Measurements from ENCODE around the gene PLA2G6. TPM values are rescaled to one million over a fixed set of nuclear protein-coding genes. Genes with fewer than 3 reads are reported as not detected.
"Not testable (repeated sequence)": the region's sequence is repeated elsewhere in the genome, so short reads cannot be mapped to it uniquely, and the experiment has no call there.

The PLA2G6 gene
- total RNA-seq, 4 donors from 2014 or later, result 30.7 to 327 (median 72.3) TPM

DNA sequence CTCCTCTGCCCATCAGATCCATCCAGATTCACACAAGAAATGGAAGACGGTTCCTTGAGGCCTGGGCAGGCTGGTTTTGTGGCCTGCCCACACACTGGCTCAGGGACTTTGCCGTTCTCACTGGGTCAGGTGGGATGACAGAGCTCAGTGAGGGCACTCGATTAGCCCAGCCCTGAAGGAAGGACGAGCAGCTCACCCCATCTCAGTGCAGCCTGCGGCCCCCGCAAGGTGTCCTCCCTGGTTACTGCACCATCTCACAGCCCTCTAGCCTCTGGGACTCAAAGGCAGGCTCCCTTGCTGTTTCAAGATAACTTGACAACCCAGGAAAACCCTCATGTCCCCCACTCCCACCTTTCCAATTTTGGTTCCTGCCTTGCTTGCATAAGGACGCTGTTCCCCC, 101.8 kb downstream of the PLA2G6 start:
- no peak overlapping the region for H3K4me3 ChIP-seq
- intact Hi-C loops (cut with DNase I; ENCODE audit: low total_unique reads), result no loop called here
- in situ Hi-C loops (cut with MboI; ENCODE audit: low pct_ligation_motif_present in 1 of 4, low pct_unique_long_range_greater_than_20kb in 1 of 4, low sequenced_read_pairs in 3 of 4), result no loop called here
- WGBS, 2 donors (ENCODE audit: low coverage in 1 of 2), result 83 to 92% methylated on average over 1 to 7 of the region's 7 CpGs
- peaks cover 0 to 5% (median 0%) of the 10 kb centered on the region in 4 donors for H3K36me3 ChIP-seq
- H3K9me3 ChIP-seq, result no peaks in the 10 kb centered on the region
- no peak for DNase-seq
- H3K4me1 ChIP-seq, result peaks cover 4 to 22% (median 21%) of the 10 kb centered on the region in 4 donors
- peaks cover 27% of the 10 kb centered on the region for H3K27me3 ChIP-seq
- no peak overlapping the region for H3K27ac ChIP-seq
- TF ChIP-seq, protein P1, sequence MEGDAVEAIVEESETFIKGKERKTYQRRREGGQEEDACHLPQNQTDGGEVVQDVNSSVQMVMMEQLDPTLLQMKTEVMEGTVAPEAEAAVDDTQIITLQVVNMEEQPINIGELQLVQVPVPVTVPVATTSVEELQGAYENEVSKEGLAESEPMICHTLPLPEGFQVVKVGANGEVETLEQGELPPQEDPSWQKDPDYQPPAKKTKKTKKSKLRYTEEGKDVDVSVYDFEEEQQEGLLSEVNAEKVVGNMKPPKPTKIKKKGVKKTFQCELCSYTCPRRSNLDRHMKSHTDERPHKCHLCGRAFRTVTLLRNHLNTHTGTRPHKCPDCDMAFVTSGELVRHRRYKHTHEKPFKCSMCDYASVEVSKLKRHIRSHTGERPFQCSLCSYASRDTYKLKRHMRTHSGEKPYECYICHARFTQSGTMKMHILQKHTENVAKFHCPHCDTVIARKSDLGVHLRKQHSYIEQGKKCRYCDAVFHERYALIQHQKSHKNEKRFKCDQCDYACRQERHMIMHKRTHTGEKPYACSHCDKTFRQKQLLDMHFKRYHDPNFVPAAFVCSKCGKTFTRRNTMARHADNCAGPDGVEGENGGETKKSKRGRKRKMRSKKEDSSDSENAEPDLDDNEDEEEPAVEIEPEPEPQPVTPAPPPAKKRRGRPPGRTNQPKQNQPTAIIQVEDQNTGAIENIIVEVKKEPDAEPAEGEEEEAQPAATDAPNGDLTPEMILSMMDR (IDR thresholded peaks at IDR 0.05), result no peak
- TF ChIP-seq EP300 (IDR thresholded peaks at IDR 0.05; ENCODE audit: low read depth) (no peak), POLR2A (IDR thresholded peaks at IDR 0.05) (no peak), POLR2AphosphoS5 (IDR thresholded peaks at IDR 0.05) (no peak)

DNA sequence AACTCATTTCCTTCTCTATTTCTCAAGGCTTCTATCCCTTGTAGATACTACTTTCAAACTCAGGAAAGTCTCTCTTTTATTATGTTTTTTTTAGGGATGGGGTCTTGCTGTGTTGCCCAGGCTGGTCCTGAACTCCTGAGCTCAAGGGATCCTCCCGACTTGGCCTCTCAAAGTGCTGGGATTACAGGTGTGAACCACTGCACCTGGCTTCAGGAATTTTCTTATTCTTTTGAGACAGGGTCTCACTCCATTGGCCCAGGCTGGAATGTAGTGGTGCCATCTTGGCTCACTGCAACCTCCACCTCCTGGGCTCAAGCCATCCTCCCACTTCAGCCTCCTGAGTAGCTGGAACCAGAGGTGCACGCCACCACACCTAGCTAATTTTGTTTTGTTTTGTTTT, 102.4 kb downstream of the PLA2G6 start:
- WGBS, 2 donors (ENCODE audit: low coverage in 1 of 2), result 91 to 100% methylated on average over 1 to 2 of the region's 2 CpGs
- Histone ChIP-seq H3K4me1 (peaks cover 4 to 22% (median 21%) of the 10 kb centered on the region in 4 donors), H3K27me3 (peaks cover 27% of the 10 kb centered on the region), H3K36me3 (peaks cover 0 to 11% (median 0%) of the 10 kb centered on the region in 4 donors)
- in situ Hi-C loops (cut with MboI; ENCODE audit: low pct_ligation_motif_present in 1 of 4, low pct_unique_long_range_greater_than_20kb in 1 of 4, low sequenced_read_pairs in 3 of 4); H3K4me3 ChIP-seq; DNase-seq; H3K27ac ChIP-seq; intact Hi-C loops (cut with DNase I; ENCODE audit: low total_unique reads); H3K9me3 ChIP-seq: not testable (repeated sequence)

DNA sequence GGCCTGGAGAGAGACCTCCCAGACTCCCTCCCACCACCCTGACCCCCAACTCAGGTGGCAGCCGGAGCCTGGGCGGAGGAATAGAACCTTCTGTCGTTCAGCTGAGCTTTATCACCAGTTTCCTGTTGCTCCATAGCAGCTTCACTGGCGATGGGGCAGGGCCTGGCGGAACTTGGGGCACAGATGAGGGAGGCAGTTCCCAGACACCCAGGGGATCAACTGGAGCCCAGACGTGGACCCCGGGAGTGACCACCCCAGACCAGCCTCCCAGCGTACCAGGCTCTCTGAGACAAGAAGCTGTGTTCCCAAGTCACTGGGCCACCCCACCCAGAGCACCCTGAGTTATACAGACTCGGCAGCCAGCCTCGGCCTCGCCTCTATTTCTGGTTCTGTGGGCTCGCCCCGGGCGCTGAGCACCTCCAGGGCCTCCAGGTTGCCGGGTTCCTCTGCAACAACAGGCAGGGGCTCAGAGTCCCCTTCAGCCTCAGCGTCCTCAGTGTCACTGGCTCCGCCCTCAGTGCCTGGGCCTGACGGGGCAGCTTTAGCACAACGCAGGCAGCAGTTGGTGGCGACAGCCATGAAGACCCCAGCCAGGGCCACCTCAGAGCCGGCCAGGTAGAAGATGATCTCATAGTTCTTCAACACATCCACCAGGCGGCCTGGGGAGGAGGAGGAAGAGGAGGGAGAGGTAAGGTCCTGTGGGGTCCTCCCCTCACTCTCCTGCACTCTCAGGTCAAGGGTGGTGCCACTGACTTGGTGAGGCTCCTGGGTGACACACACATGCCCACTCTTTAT, 103.4 kb downstream of the PLA2G6 start:
- WGBS, 2 donors (ENCODE audit: low coverage in 1 of 2), result 76% methylated on average over 22 of the region's 22 CpGs; no CpG with 5 or more reads in 1 of the 2 donors

DNA sequence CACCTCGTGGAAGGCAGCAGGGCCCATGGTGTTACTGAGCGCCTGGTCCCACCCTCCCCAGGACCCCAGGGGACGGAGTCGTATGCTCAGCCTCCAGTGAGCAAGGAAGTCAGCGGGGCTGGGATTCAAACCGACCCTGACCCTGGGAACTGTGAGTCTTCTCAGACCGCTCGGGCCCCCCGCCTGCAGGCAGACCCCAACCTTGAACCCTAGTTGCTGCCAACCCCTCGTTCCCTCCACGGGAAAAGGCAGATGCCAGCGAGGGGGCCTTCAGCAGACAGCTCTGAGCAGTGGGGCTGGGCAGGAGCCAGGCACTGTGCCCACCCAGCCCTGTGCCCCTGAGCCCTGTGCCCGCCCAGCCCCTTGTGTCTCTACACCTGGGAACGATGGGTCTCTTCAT, 104.0 kb downstream of the PLA2G6 start:
- TF ChIP-seq, protein P1 (IDR thresholded peaks at IDR 0.05), result no peak
- TF ChIP-seq POLR2A (IDR thresholded peaks at IDR 0.05), result no peak
- TF ChIP-seq EP300 (IDR thresholded peaks at IDR 0.05; ENCODE audit: low read depth), result no peak
- TF ChIP-seq POLR2AphosphoS5 (IDR thresholded peaks at IDR 0.05), result no peak
- 85% methylated on average over 14 of the region's 14 CpGs; no CpG with 5 or more reads in 1 of the 2 donors for WGBS, 2 donors (ENCODE audit: low coverage in 1 of 2)
- peaks cover 0 to 14% (median 0%) of the 10 kb centered on the region in 4 donors for H3K36me3 ChIP-seq
- intact Hi-C loops (cut with DNase I; ENCODE audit: low total_unique reads), result no loop called here
- H3K27me3 ChIP-seq, result peaks cover 21% of the 10 kb centered on the region
- H3K4me1 ChIP-seq, result peaks cover 4 to 20% (median 19%) of the 10 kb centered on the region in 4 donors
- H3K9me3 ChIP-seq, result no peaks in the 10 kb centered on the region
- DNase-seq, result no peak
- H3K27ac ChIP-seq, result no peak overlapping the region
- in situ Hi-C loops (cut with MboI; ENCODE audit: low pct_ligation_motif_present in 1 of 4, low pct_unique_long_range_greater_than_20kb in 1 of 4, low sequenced_read_pairs in 3 of 4), result no loop called here
- no peak overlapping the region for H3K4me3 ChIP-seq

More for the DNA sequence above, 103.4 kb downstream of the PLA2G6 start:
- Histone ChIP-seq H3K36me3 (peaks cover 0 to 13% (median 0%) of the 10 kb centered on the region in 4 donors), H3K9me3 (no peaks in the 10 kb centered on the region), H3K4me3 (no peak overlapping the region), H3K4me1 (peaks cover 4 to 22% (median 21%) of the 10 kb centered on the region in 4 donors), H3K27ac (no peak overlapping the region), H3K27me3 (peaks cover 27% of the 10 kb centered on the region)
- DNase-seq, result no peak
- no peak for TF ChIP-seq POLR2AphosphoS5 (IDR thresholded peaks at IDR 0.05)
- TF ChIP-seq, protein P1 (IDR thresholded peaks at IDR 0.05), result no peak
- no peak for TF ChIP-seq EP300 (IDR thresholded peaks at IDR 0.05; ENCODE audit: low read depth)
- TF ChIP-seq POLR2A (IDR thresholded peaks at IDR 0.05), result no peak
- intact Hi-C loops (cut with DNase I; ENCODE audit: low total_unique reads), result loop anchor here (1.0 kb wide), 1 partner anchor 28 kb away; no protein-coding TSS in a partner anchor
- in situ Hi-C loops (cut with MboI; ENCODE audit: low pct_ligation_motif_present in 1 of 4, low pct_unique_long_range_greater_than_20kb in 1 of 4, low sequenced_read_pairs in 3 of 4), result no loop called here
